ENCODE results near the gene PRSS57. TPM values are rescaled to one million over a fixed set of nuclear protein-coding genes. Genes with fewer than 3 reads are reported as not detected.
A peak's percentile ranks its signal among the peaks of the same experiment; 100 is the strongest.

Gene PRSS57
- total and polyA plus RNA-seq, 2 of the 8 experiments (the other 6 are each of a cell fraction or from before 2014, with no cell fraction given), result not detected

- no peak overlapping the region for H2AK5ac ChIP-seq (ENCODE audit: low read depth, low read length)
- peak overlapping the region; percentile 63; the same call in 1 of the 2 replicates for H2BK12ac ChIP-seq (ENCODE audit: low read depth, low read length)
- no peak overlapping the region for H2BK20ac ChIP-seq (ENCODE audit: low read length)
- no peak overlapping the region for H2AFZ ChIP-seq (ENCODE audit: low read length)
- H3K36me3 ChIP-seq (ENCODE audit: control insufficient read depth in 2 of 4, insufficient read depth in 4 of 4, low read length in 3 of 4), result no peaks in the 10 kb centered on the region
- peaks cover 0 to 10% (median 1%) of the 10 kb centered on the region in 4 experiments; a peak in 4 of 7 replicates for H3K4me1 ChIP-seq (replicated peaks in 1 of 4; ENCODE audit: control insufficient read depth in 3 of 4, insufficient read depth in 4 of 4, low read length in 3 of 4)
- H3K23ac ChIP-seq (ENCODE audit: insufficient read length), result no peak overlapping the region
- no peak overlapping the region for H3K56ac ChIP-seq (replicated peaks; ENCODE audit: insufficient read length, low read depth, low read length)
- peak overlapping the region in 1 of 4 experiments; percentile 53; a peak in 2 of 7 replicates for H3K9ac ChIP-seq (replicated peaks in 1 of 4; ENCODE audit: extremely low read depth in 1 of 4, low read depth in 3 of 4, low read length in 3 of 4)
- H4K91ac ChIP-seq (replicated peaks; ENCODE audit: insufficient read length, low read length), result peak overlapping the region; percentile 95
- no peak overlapping the region for H3K27ac ChIP-seq (ENCODE audit: low read depth, low read length)
- H4K5ac ChIP-seq (ENCODE audit: insufficient read length, low read depth, low read length), result no peak overlapping the region
- peak overlapping the region; percentile 78; the same call in 1 of the 2 replicates for H4K8ac ChIP-seq (ENCODE audit: extremely low read depth, insufficient read depth, low read length)
- ChIA-PET CTCF (ENCODE audit: partially characterized antibody) (interaction anchor here (1.0 to 3.0 kb wide), 2 partner anchors 18 to 38 kb away, joined by 4 to 13 read pairs; no protein-coding TSS in a partner anchor), POLR2A (ENCODE audit: partially characterized antibody) (interaction anchor here (0.6 to 2.0 kb wide), 7 partner anchors 11 to 120 kb away, joined by 3 to 9 read pairs (median 4); partner anchors contain the start of genes BSG and PRSS57)
- FAIRE-seq (no peak), DNase-seq (ENCODE audit: low read depth in 1 of 2, low spot score in 2 of 2) (no peak)
- no peaks in the 10 kb centered on the region for H3K79me2 ChIP-seq (ENCODE audit: control insufficient read depth in 1 of 2, insufficient read depth in 2 of 2, low read length in 2 of 2)
- peaks cover 0 to 10% (median 5%) of the 10 kb centered on the region in 4 experiments; a peak in 5 of 7 replicates for H3K27me3 ChIP-seq (replicated peaks in 1 of 4; ENCODE audit: control insufficient read depth in 3 of 4, extremely low read depth in 1 of 4, insufficient read depth in 3 of 4, low read length in 3 of 4)
- peak overlapping the region; percentile 97 for H2BK5ac ChIP-seq (ENCODE audit: low read depth, low read length)
- H3K18ac ChIP-seq (ENCODE audit: extremely low read depth, low read length), result no peak overlapping the region
- H3K79me1 ChIP-seq (ENCODE audit: low read depth, low read length), result 0 out of 2 replicates have a peak, but pooled peaks cover 3% of the 10 kb centered on the region
- no peak overlapping the region for H2BK120ac ChIP-seq (replicated peaks; ENCODE audit: low read depth, low read length)
- H3K4me3 ChIP-seq (ENCODE audit: extremely low read depth in 1 of 4, insufficient read depth in 2 of 4, low read depth in 3 of 4, low read length in 4 of 4), result peak overlapping the region; percentile 51 to 80 (median 66); a peak in 7 of 8 replicates
- H3K23me2 ChIP-seq (ENCODE audit: low read depth, low read length), result peaks cover 4% of the 10 kb centered on the region; the same call in 1 of the 2 replicates
- no peaks in the 10 kb centered on the region for H3K9me3 ChIP-seq (ENCODE audit: insufficient read depth in 2 of 2, low read depth in 1 of 2, low read length in 1 of 2)
- H3K4me2 ChIP-seq (ENCODE audit: insufficient read depth in 1 of 2, low read depth in 2 of 2, low read length in 2 of 2), result peak overlapping the region; percentile 70 to 90
- no peak overlapping the region for H3K14ac ChIP-seq (ENCODE audit: insufficient read length)
- H2BK15ac ChIP-seq (ENCODE audit: low read length), result 0 out of 2 replicates have a peak overlapping the region, but pooled peaks have one; percentile 36
- peaks cover 0 to 7% of the 10 kb centered on the region in 2 experiments for H4K20me1 ChIP-seq (replicated peaks in 1 of 2; ENCODE audit: control insufficient read depth in 1 of 2, insufficient read depth in 2 of 2, low read length in 2 of 2)
- 92% methylated on average over 39 of the region's 54 CpGs; no CpG with 5 or more reads in 1 of the 2 experiments for WGBS, 2 experiments (ENCODE audit: extremely low coverage in 1 of 2, insufficient coverage in 1 of 2, insufficient read length in 1 of 2, insufficient replicate concordance in 2 of 2, low coverage in 1 of 2, low lambda C conversion rate in 2 of 2, missing lambda C conversion rate in 1 of 2)
- H3K4ac ChIP-seq (replicated peaks; ENCODE audit: insufficient read length, low read depth, low read length), result peak overlapping the region; percentile 90
- peak; percentile 80; the same call in 1 of the 2 replicates for TF ChIP-seq SP1 (IDR thresholded peaks at IDR 0.05; ENCODE audit: low read depth, low read length)
Measured at GRCh38 chr19:681029-682019, 13.9 kb downstream of the PRSS57 start.

All from H1 (cell line).